PC-3 (cell line): Measurements from ENCODE around the gene SLC16A3.

ENCODE experiments used
- CTCF ChIP-seq: fragments of 300-600 bp; sonication (generic); conservative IDR thresholded peaks from 2 replicates; pipeline ENCODE4 v1.5.1; 2017; ENCODE audit warnings: antibody characterized with exemption, low read depth, mild to moderate bottlenecking, low read length
- EZH2 ChIP-seq: fragments of 300-600 bp; sonication (generic); IDR thresholded peaks from one replicate; pipeline ENCODE4 v1.6.1; 2017; ENCODE audit warnings: antibody characterized with exemption, mild to moderate bottlenecking, low read length; ENCODE audit not compliant: unreplicated experiment
- EZH2phosphoT487 ChIP-seq: fragments of 300-600 bp; sonication (generic); IDR thresholded peaks from 2 replicates; pipeline ENCODE4 v1.6.1; 2018; ENCODE audit warnings: mild to moderate bottlenecking, antibody characterized with exemption, low read length, borderline replicate concordance

GRCh38 chr17:82282239-82283207 is 53.7 kb downstream of the SLC16A3 start:
- TF ChIP-seq CTCF (no peak), EZH2 (no peak), EZH2phosphoT487 (no peak)
